Caco-2 (cell line): ENCODE data around the gene RAB12. TPM values are rescaled to one million over a fixed set of nuclear protein-coding genes. Genes with fewer than 3 reads are reported as not detected.

Experiments
- BruUV-seq: library from RNA; stranded (reverse); fragments of 400-500 nt; replicated peaks from 2 replicates; lab custom pipeline; 2021; lab: Mats Ljungman, UMichigan
- CTCF ChIA-PET: fragments of 300-600 bp; sonication (Branson Sonifier 250); formaldehyde crosslinking; loops from one replicate; lab custom pipeline; 2022; ENCODE audit warnings: antibody characterized with exemption; lab: Charles Lee
- POLR2A ChIA-PET: fragments of 300-600 bp; sonication (Branson Sonifier 250); formaldehyde crosslinking; loops from one replicate; lab custom pipeline; 2022; ENCODE audit warnings: antibody characterized with exemption; lab: Charles Lee
- DNase-seq, 2 experiments: peaks; one replicate each; pipeline versions ENCODE4 v3.0.0 to v3.0.0-alpha.2; 2020 to 2022
- H3K27me3 ChIP-seq: replicated peaks from 2 replicates; pipeline ENCODE4 v1.6.0; 2011; ENCODE audit warnings: low read length; ENCODE audit not compliant: control insufficient read depth, insufficient read depth
- H3K36me3 ChIP-seq: 2 replicates; pipeline ENCODE4 v1.5.1; 2011; ENCODE audit warnings: low read length; ENCODE audit not compliant: control insufficient read depth, insufficient read depth
- H3K4me1 ChIP-seq: fragments of 250-450 bp; sonication (Bioruptor Pico); 2 replicates; pipeline ENCODE4 v1.5.1; 2020; ENCODE audit warnings: mild to moderate bottlenecking
- H3K4me3 ChIP-seq: 2 replicates; pipeline ENCODE4 v1.5.1; 2011; ENCODE audit warnings: low read depth, mild to moderate bottlenecking, control low read depth, low read length
- H3K9me3 ChIP-seq: fragments of 250-450 bp; sonication (Bioruptor Pico); 2 replicates; pipeline ENCODE4 v1.5.1; 2020; ENCODE audit warnings: mild to moderate bottlenecking, moderate library complexity
- H3K27ac Mint-ChIP-seq: one replicate; pipeline ENCODE4 v1.8.0; 2022; ENCODE audit warnings: mixed read lengths; ENCODE audit not compliant: unreplicated experiment
- H3K27me3 Mint-ChIP-seq: one replicate; pipeline ENCODE4 v1.8.0; 2022; ENCODE audit warnings: mixed read lengths; ENCODE audit not compliant: insufficient read depth, unreplicated experiment
- H3K36me3 Mint-ChIP-seq: one replicate; pipeline ENCODE4 v1.8.0; 2022; ENCODE audit warnings: mild to moderate bottlenecking, mixed read lengths; ENCODE audit not compliant: insufficient read depth, unreplicated experiment
- H3K4me1 Mint-ChIP-seq: one replicate; pipeline ENCODE4 v1.8.0; 2022; ENCODE audit warnings: low read depth, mixed read lengths; ENCODE audit not compliant: unreplicated experiment
- H3K4me3 Mint-ChIP-seq: one replicate; pipeline ENCODE4 v1.8.0; 2022; ENCODE audit warnings: mild to moderate bottlenecking, moderate library complexity, mixed read lengths; ENCODE audit not compliant: unreplicated experiment
- H3K9me3 Mint-ChIP-seq: one replicate; pipeline ENCODE4 v1.8.0; 2022; ENCODE audit warnings: mixed read lengths; ENCODE audit not compliant: unreplicated experiment
- CTCF ChIP-seq, 2 experiments: fragments of 200-600 bp in 1 of 2; IDR thresholded peaks; 1 replicate in 1 of 2; 2 replicates in 1 of 2; pipeline versions ENCODE4 v1.5.1 to v1.8.0; 2011 to 2022; ENCODE audit warnings: antibody characterized with exemption in 1 of 2, control low read depth in 1 of 2, inconsistent platforms in 1 of 2, low read depth in 1 of 2, low read length in 1 of 2, mild to moderate bottlenecking in 1 of 2, moderate library complexity in 1 of 2; ENCODE audit not compliant: insufficient read depth in 1 of 2, severe bottlenecking in 1 of 2, unreplicated experiment in 1 of 2
- intact Hi-C: fragments of 100-400 bp; cut with micrococcal nuclease; formaldehyde crosslinking; loops from one replicate; pipeline ENCODE4 v1.10.0; 2022; ENCODE audit not compliant: unreplicated experiment
- total RNA-seq: library from RNA; stranded (reverse); gene quantifications from 2 replicates; pipeline ENCODE4 v1.2.3, GENCODE V29; 2022

RAB12 gene
- total RNA-seq, 1 experiment from 2014 or later: 42.8 TPM

- Histone ChIP-seq H3K36me3 (no peaks in the 10 kb centered on the region; the same call in 1 of the 2 replicates), H3K9me3 (no peaks in the 10 kb centered on the region), H3K27me3 (no peaks in the 10 kb centered on the region), H3K4me1 (no peaks in the 10 kb centered on the region), H3K4me3 (no peak overlapping the region)
- POLR2A ChIA-PET: no interaction called here
- H3K9me3 Mint-ChIP-seq: no peaks in the 10 kb centered on the region
- no peak overlapping the region for H3K4me3 Mint-ChIP-seq
- CTCF ChIA-PET: no interaction called here
- intact Hi-C loops: no loop called here
- TF ChIP-seq CTCF (IDR thresholded peaks at IDR 0.05; ENCODE audit: insufficient read depth in 1 of 2, low read depth in 1 of 2, low read length in 1 of 2, severe bottlenecking in 1 of 2, unreplicated experiment in 1 of 2): no peak
- DNase-seq: no peak
- no peaks in the 10 kb centered on the region for H3K27me3 Mint-ChIP-seq
- peaks cover 28% of the 10 kb centered on the region for H3K36me3 Mint-ChIP-seq
- BruUV-seq: no TSS peak
- H3K27ac Mint-ChIP-seq: no peak overlapping the region
- no peaks in the 10 kb centered on the region for H3K4me1 Mint-ChIP-seq
Measured at GRCh38 chr18:8623549-8624106, 14.4 kb downstream of the RAB12 start.

GRCh38 chr18:8625461-8626092, 16.3 kb downstream of the RAB12 start:
- no peak for TF ChIP-seq CTCF (IDR thresholded peaks at IDR 0.05; ENCODE audit: insufficient read depth in 1 of 2, low read depth in 1 of 2, low read length in 1 of 2, severe bottlenecking in 1 of 2, unreplicated experiment in 1 of 2)

GRCh38 chr18:8626414-8627106, 17.3 kb downstream of the RAB12 start:
- POLR2A ChIA-PET: no interaction called here
- no peak overlapping the region for H3K4me3 ChIP-seq
- Mint-ChIP-seq H3K36me3 (peaks cover 29% of the 10 kb centered on the region), H3K9me3 (no peaks in the 10 kb centered on the region), H3K27ac (no peak overlapping the region), H3K4me3 (no peak overlapping the region), H3K27me3 (no peaks in the 10 kb centered on the region), H3K4me1 (no peaks in the 10 kb centered on the region)
- BruUV-seq: no TSS peak
- no peaks in the 10 kb centered on the region for H3K9me3 ChIP-seq
- H3K4me1 ChIP-seq: no peaks in the 10 kb centered on the region
- intact Hi-C loops: no loop called here
- 0 out of 2 replicates have a peak, but pooled peaks cover 1% of the 10 kb centered on the region for H3K36me3 ChIP-seq
- no peak for TF ChIP-seq CTCF (IDR thresholded peaks at IDR 0.05; ENCODE audit: insufficient read depth in 1 of 2, low read depth in 1 of 2, low read length in 1 of 2, severe bottlenecking in 1 of 2, unreplicated experiment in 1 of 2)
- CTCF ChIA-PET: no interaction called here
- no peak for DNase-seq
- no peaks in the 10 kb centered on the region for H3K27me3 ChIP-seq

More at GRCh38 chr18:8625461-8626092, 16.3 kb downstream of the RAB12 start:
- H3K4me1 Mint-ChIP-seq: no peaks in the 10 kb centered on the region
- Histone ChIP-seq H3K36me3 (no peaks in the 10 kb centered on the region; the same call in 1 of the 2 replicates), H3K9me3 (no peaks in the 10 kb centered on the region), H3K4me3 (no peak overlapping the region), H3K27me3 (no peaks in the 10 kb centered on the region), H3K4me1 (no peaks in the 10 kb centered on the region)
- H3K36me3 Mint-ChIP-seq: peaks cover 28% of the 10 kb centered on the region
- no peak overlapping the region for H3K27ac Mint-ChIP-seq
- H3K9me3 Mint-ChIP-seq: no peaks in the 10 kb centered on the region
- intact Hi-C loops: no loop called here
- CTCF ChIA-PET: no interaction called here
- no TSS peak for BruUV-seq
- H3K4me3 Mint-ChIP-seq: no peak overlapping the region
- no peaks in the 10 kb centered on the region for H3K27me3 Mint-ChIP-seq
- no peak for DNase-seq
- POLR2A ChIA-PET: no interaction called here
